SK-N-SH (cell line): Measurements from ENCODE around the gene APBB2. TPM values are rescaled to one million over a fixed set of nuclear protein-coding genes. Genes with fewer than 3 reads are reported as not detected.

Experiments
- CTCF ChIA-PET: fragments of 300-600, 350-600 bp; formaldehyde crosslinking; extraction: SDS; loops from one replicate; lab custom pipeline; 2021; lab: Yijun Ruan, JAX
- POLR2A ChIA-PET: fragments of 350-600 bp; sonication (Branson Sonifier 250); formaldehyde crosslinking; extraction: SDS; loops from one replicate; lab custom pipeline; 2020; ENCODE audit warnings: antibody characterized with exemption, inconsistent platforms; lab: Yijun Ruan, JAX
- DNase-seq: peaks from one replicate; pipeline ENCODE4 v3.0.0; 2012
- H2AFZ ChIP-seq: fragments of 200-600 bp; sonication (generic); 2 replicates; pipeline ENCODE4 v1.8.1; 2016; ENCODE audit warnings: antibody characterized with exemption, mild to moderate bottlenecking, low read depth
- H3F3A ChIP-seq: fragments of 200-600 bp; sonication (generic); replicated peaks from 2 replicates; pipeline ENCODE3; 2016; ENCODE audit warnings: antibody characterized with exemption, mild to moderate bottlenecking; ENCODE audit not compliant: insufficient read depth
- H3K27ac ChIP-seq, 2 experiments: fragments of 200-500 bp in 1 of 2; fragments of 200-600 bp in 1 of 2; sonication (Bioruptor generic) in 1 of 2; sonication (generic), shearing (Covaris generic) in 1 of 2; 2 replicates each; pipeline versions ENCODE4 v1.5.1 to v1.6.1; 2014 to 2016; ENCODE audit warnings: low read depth in 2 of 2, inconsistent platforms in 1 of 2, low read length in 1 of 2, mild to moderate bottlenecking in 1 of 2, mixed read lengths in 1 of 2
- H3K27me3 ChIP-seq: fragments of 200-600 bp; sonication (generic), shearing (Covaris generic); 2 replicates; pipeline ENCODE4 v1.6.1; 2016; ENCODE audit warnings: mixed run types; ENCODE audit not compliant: insufficient read depth
- H3K36me3 ChIP-seq, 2 experiments: fragments of 200-500 bp in 1 of 2; fragments of 200-600 bp in 1 of 2; sonication (Bioruptor generic) in 1 of 2; sonication (generic) in 1 of 2; replicated peaks in 1 of 2; 2 replicates each; pipeline versions ENCODE3 to v1.5.1; 2014 to 2016; ENCODE audit warnings: low read length in 1 of 2, mild to moderate bottlenecking in 1 of 2; ENCODE audit not compliant: insufficient read depth in 2 of 2, control insufficient read depth in 1 of 2
- H3K4me1 ChIP-seq, 2 experiments: fragments of 200-500 bp in 1 of 2; fragments of 200-600 bp in 1 of 2; sonication (Bioruptor generic) in 1 of 2; sonication (generic), shearing (Covaris generic) in 1 of 2; 2 replicates each; pipeline versions ENCODE4 v1.5.1 to v1.6.1; 2014 to 2016; ENCODE audit warnings: low read depth in 1 of 2, low read length in 1 of 2, mixed run types in 1 of 2; ENCODE audit not compliant: insufficient read depth in 2 of 2, control insufficient read depth in 1 of 2
- H3K4me2 ChIP-seq: fragments of 200-600 bp; sonication (generic), shearing (Covaris generic); 2 replicates; pipeline ENCODE4 v1.6.1; 2017; ENCODE audit warnings: mixed run types
- H3K4me3 ChIP-seq, 2 experiments: fragments of 200-500 bp in 1 of 2; fragments of 200-600 bp in 1 of 2; sonication (Bioruptor generic) in 1 of 2; sonication (generic), shearing (Covaris generic) in 1 of 2; 2 replicates each; pipeline versions ENCODE4 v1.5.1 to v1.8.1; 2014 to 2016; ENCODE audit warnings: low read depth in 2 of 2, inconsistent platforms in 1 of 2, low read length in 1 of 2, mild to moderate bottlenecking in 1 of 2, mixed read lengths in 1 of 2, moderate library complexity in 1 of 2
- H3K79me2 ChIP-seq: fragments of 200-600 bp; sonication (generic); 2 replicates; pipeline ENCODE4 v1.8.1; 2017; ENCODE audit warnings: mild to moderate bottlenecking; ENCODE audit not compliant: insufficient read depth
- H3K9ac ChIP-seq: fragments of 200-600 bp; sonication (generic); 2 replicates; pipeline ENCODE4 v1.6.1; 2017; ENCODE audit warnings: mixed run types
- H3K9me2 ChIP-seq: fragments of 200-600 bp; sonication (generic); 2 replicates; pipeline ENCODE4 v1.6.1; 2017; ENCODE audit warnings: mixed run types
- H3K9me3 ChIP-seq: fragments of 200-600 bp; sonication (generic); 2 replicates; pipeline ENCODE4 v1.6.1; 2017; ENCODE audit warnings: mixed run types, mild to moderate bottlenecking, moderate library complexity
- H4K20me1 ChIP-seq: fragments of 200-600 bp; sonication (generic); 2 replicates; pipeline ENCODE4 v1.6.1; 2017; ENCODE audit warnings: mild to moderate bottlenecking, mixed run types; ENCODE audit not compliant: insufficient read depth
- CHD2 ChIP-seq: fragments of 150-350 bp; IDR thresholded peaks from 2 replicates; pipeline ENCODE4 v1.6.1; 2018; ENCODE audit warnings: low read length; ENCODE audit not compliant: partially characterized antibody
- CTCF ChIP-seq: fragments of 200-600 bp; sonication (generic); IDR thresholded peaks from 2 replicates; pipeline ENCODE4 v1.6.1; 2017; ENCODE audit warnings: antibody characterized with exemption, mild to moderate bottlenecking, moderate library complexity
- ELF1 ChIP-seq: IDR thresholded peaks from 2 replicates; pipeline ENCODE4 v1.4.0; 2012
- EP300 ChIP-seq, 2 experiments: IDR thresholded peaks; 2 replicates each; pipeline versions ENCODE4 v1.4.0 to v1.6.1; 2012; ENCODE audit warnings: borderline replicate concordance in 1 of 2, low read depth in 1 of 2, low read length in 1 of 2
- EZH2phosphoT487 ChIP-seq: fragments of 200-600 bp; sonication (generic); IDR thresholded peaks from 2 replicates; pipeline ENCODE4 v1.6.1; 2017; ENCODE audit warnings: low read depth, mixed run types, mild to moderate bottlenecking, antibody characterized with exemption, moderate library complexity, borderline replicate concordance
- FOSL2 ChIP-seq: IDR thresholded peaks from 2 replicates; pipeline ENCODE4 v1.4.0; 2012; ENCODE audit warnings: low read depth, mild to moderate bottlenecking, moderate library complexity, borderline replicate concordance
- FOXM1 ChIP-seq: IDR thresholded peaks from 2 replicates; pipeline ENCODE4 v1.4.0; 2012; ENCODE audit warnings: low read depth, mild to moderate bottlenecking
- GABPA ChIP-seq: IDR thresholded peaks from 2 replicates; pipeline ENCODE4 v1.4.0; 2012; ENCODE audit warnings: low read depth, mild to moderate bottlenecking
- GATA2 ChIP-seq: sonication (generic); formaldehyde crosslinking; IDR thresholded peaks from 2 replicates; pipeline ENCODE4 v1.5.0; 2020; ENCODE audit warnings: mild to moderate bottlenecking, missing genetic modification reagents
- JUND ChIP-seq: IDR thresholded peaks from 2 replicates; pipeline ENCODE4 v1.4.0; 2012
- MEF2A ChIP-seq: IDR thresholded peaks from 2 replicates; pipeline ENCODE4 v1.4.0; 2012; ENCODE audit warnings: low read depth, borderline replicate concordance
- NFIC ChIP-seq: IDR thresholded peaks from 2 replicates; pipeline ENCODE4 v1.4.0; 2012; ENCODE audit warnings: borderline replicate concordance
- NRF1 ChIP-seq: IDR thresholded peaks from 2 replicates; pipeline ENCODE4 v1.6.1; 2012; ENCODE audit warnings: low read depth, mild to moderate bottlenecking, low read length
- POLR2AphosphoS5 ChIP-seq: IDR thresholded peaks from 2 replicates; pipeline ENCODE4 v1.6.1; 2012; ENCODE audit warnings: low read depth, low read length
- RAD21 ChIP-seq: IDR thresholded peaks from 2 replicates; pipeline ENCODE4 v1.6.1; 2012; ENCODE audit warnings: mild to moderate bottlenecking, low read length
- RXRA ChIP-seq: IDR thresholded peaks from 2 replicates; pipeline ENCODE4 v1.4.0; 2012; ENCODE audit warnings: low read depth, mild to moderate bottlenecking, borderline replicate concordance
- SIN3A ChIP-seq: IDR thresholded peaks from 2 replicates; pipeline ENCODE4 v1.6.1; 2012; ENCODE audit warnings: low read depth, mild to moderate bottlenecking, low read length, moderate library complexity, borderline replicate concordance
- SMC3 ChIP-seq: IDR thresholded peaks from 2 replicates; pipeline ENCODE4 v1.6.1; 2012; ENCODE audit warnings: low read depth, low read length, improper control_type of control experiment
- TAF1 ChIP-seq: IDR thresholded peaks from 2 replicates; pipeline ENCODE4 v1.6.1; 2012; ENCODE audit warnings: low read depth, mild to moderate bottlenecking, low read length, moderate library complexity, borderline replicate concordance
- YY1 ChIP-seq: IDR thresholded peaks from 2 replicates; pipeline ENCODE4 v1.4.0; 2012; ENCODE audit warnings: low read depth, mild to moderate bottlenecking
- WGBS: methylation state at CpG from one replicate; pipeline ENCODE4 v1.1.6; 2017; ENCODE audit warnings: low lambda C conversion rate; 5-methylcytosine and 5-hydroxymethylcytosine counted together
- polyA plus RNA-seq, 3 experiments: library from polyadenylated mRNA; depleted of rRNA; stranded (reverse); fragments of >200 nt; gene quantifications; 2 replicates each; pipeline ENCODE4 v1.2.3, GENCODE V29; 2012
- TF ChIP-seq, protein P1 (sequence below): IDR thresholded peaks from 2 replicates; pipeline ENCODE4 v1.4.0; 2012; ENCODE audit warnings: low read depth
- TF ChIP-seq, protein P2 (sequence below): fragments of 150-350 bp; IDR thresholded peaks from 2 replicates; pipeline ENCODE4 v1.6.1; 2017; ENCODE audit warnings: antibody characterized with exemption, low read length, low read depth, borderline replicate concordance
- TF ChIP-seq, protein P3 (sequence below): IDR thresholded peaks from 2 replicates; pipeline ENCODE4; 2012

Gene APBB2
- polyA plus RNA-seq, 1 of the 3 experiments (the other 2 are of a cell fraction) = 49.8 TPM

- Histone ChIP-seq H3K27ac (no peak overlapping the region), H3K9ac (no peak overlapping the region), H3K36me3 (no peaks in the 10 kb centered on the region), H3K27me3 (no peaks in the 10 kb centered on the region), H3K4me2 (no peak overlapping the region), H2AFZ (no peak overlapping the region), H3K4me1 (no peaks in the 10 kb centered on the region), H3F3A (no peaks in the 10 kb centered on the region), H3K9me3 (no peaks in the 10 kb centered on the region), H4K20me1 (no peaks in the 10 kb centered on the region), H3K9me2 (no peaks in the 10 kb centered on the region), H3K4me3 (no peak overlapping the region), H3K79me2 (no peaks in the 10 kb centered on the region)
- no peak for DNase-seq
- CTCF ChIA-PET = no interaction called here
- 73% methylated on average over 1 of the region's 1 CpG for WGBS
- POLR2A ChIA-PET = no interaction called here
- TF ChIP-seq, protein P1, sequence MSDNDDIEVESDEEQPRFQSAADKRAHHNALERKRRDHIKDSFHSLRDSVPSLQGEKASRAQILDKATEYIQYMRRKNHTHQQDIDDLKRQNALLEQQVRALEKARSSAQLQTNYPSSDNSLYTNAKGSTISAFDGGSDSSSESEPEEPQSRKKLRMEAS = no peak
- TF ChIP-seq GABPA = no peak
- TF ChIP-seq JUND = no peak
- TF ChIP-seq YY1 = no peak
- TF ChIP-seq POLR2AphosphoS5 = no peak
- TF ChIP-seq EP300 (IDR thresholded peaks at IDR 0.05; ENCODE audit: borderline replicate concordance in 1 of 2, low read depth in 1 of 2, low read length in 1 of 2) = no peak
- TF ChIP-seq, protein P2, sequence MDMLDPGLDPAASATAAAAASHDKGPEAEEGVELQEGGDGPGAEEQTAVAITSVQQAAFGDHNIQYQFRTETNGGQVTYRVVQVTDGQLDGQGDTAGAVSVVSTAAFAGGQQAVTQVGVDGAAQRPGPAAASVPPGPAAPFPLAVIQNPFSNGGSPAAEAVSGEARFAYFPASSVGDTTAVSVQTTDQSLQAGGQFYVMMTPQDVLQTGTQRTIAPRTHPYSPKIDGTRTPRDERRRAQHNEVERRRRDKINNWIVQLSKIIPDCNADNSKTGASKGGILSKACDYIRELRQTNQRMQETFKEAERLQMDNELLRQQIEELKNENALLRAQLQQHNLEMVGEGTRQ = no peak
- no peak for TF ChIP-seq TAF1
- no peak for TF ChIP-seq CTCF
- no peak for TF ChIP-seq SMC3
- TF ChIP-seq NRF1 = no peak
- TF ChIP-seq FOXM1 = no peak
- TF ChIP-seq RAD21 = no peak
- TF ChIP-seq SIN3A = no peak
- TF ChIP-seq GATA2 = no peak
Measured at GRCh38 chr4:41241919-41242318, 27.6 kb upstream of the APBB2 start.

DNA sequence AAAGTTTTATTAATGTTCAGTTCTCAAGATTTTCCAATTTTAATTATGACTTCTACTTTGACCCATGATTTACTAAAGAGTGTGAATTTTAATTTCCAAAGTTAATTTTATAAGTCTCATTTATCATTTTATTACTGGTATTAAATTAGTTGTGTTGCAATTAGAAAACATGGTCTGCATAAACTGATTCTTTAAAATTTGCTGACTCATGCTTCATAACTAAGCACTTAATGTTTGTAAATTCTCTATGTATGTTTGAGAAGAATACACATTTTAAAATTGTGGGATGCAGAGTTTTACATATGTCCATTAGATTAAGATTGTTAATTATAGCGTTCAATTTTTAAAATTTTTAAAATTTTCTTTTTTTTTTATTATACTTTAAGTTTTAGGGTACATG lies 22.2 kb upstream of the APBB2 start:
- DNase-seq = no peak
- ChIA-PET CTCF (no interaction called here), POLR2A (no interaction called here)
- Histone ChIP-seq H4K20me1 (no peaks in the 10 kb centered on the region), H3K9ac (no peak overlapping the region), H2AFZ (no peak overlapping the region), H3F3A (no peaks in the 10 kb centered on the region), H3K4me2 (no peak overlapping the region), H3K4me1 (no peaks in the 10 kb centered on the region), H3K9me2 (no peaks in the 10 kb centered on the region), H3K36me3 (no peaks in the 10 kb centered on the region), H3K4me3 (no peak overlapping the region), H3K79me2 (no peaks in the 10 kb centered on the region), H3K27ac (no peak overlapping the region), H3K27me3 (no peaks in the 10 kb centered on the region), H3K9me3 (no peaks in the 10 kb centered on the region)
- TF ChIP-seq, protein P3, sequence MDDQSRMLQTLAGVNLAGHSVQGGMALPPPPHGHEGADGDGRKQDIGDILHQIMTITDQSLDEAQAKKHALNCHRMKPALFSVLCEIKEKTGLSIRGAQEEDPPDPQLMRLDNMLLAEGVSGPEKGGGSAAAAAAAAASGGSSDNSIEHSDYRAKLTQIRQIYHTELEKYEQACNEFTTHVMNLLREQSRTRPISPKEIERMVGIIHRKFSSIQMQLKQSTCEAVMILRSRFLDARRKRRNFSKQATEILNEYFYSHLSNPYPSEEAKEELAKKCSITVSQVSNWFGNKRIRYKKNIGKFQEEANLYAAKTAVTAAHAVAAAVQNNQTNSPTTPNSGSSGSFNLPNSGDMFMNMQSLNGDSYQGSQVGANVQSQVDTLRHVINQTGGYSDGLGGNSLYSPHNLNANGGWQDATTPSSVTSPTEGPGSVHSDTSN = no peak
- TF ChIP-seq EZH2phosphoT487 (no peak), NFIC (no peak), RXRA (no peak), MEF2A (no peak), FOSL2 (no peak), GATA2 (no peak), ELF1 (no peak), TAF1 (no peak), NRF1 (no peak), JUND (no peak), CHD2 (no peak)
- 76% methylated on average over 1 of the region's 1 CpG for WGBS
